Activated CD8-positive, alpha-beta memory T cell treated with anti-CD3 and anti-CD28 coated beads for 24 hours (primary cell): ENCODE measurements around the gene C9.
"Not testable (repeated sequence)": the region's sequence is repeated elsewhere in the genome, so short reads cannot be mapped to it uniquely, and the experiment has no call there.

ENCODE experiments used
- DNase-seq: peaks from one replicate; pipeline ENCODE4 v3.0.0-alpha.2; 2020

C9 gene

GRCh38 chr5:39256477-39257235 lies 107.6 kb downstream of the C9 start:
- DNase-seq = no peak

GRCh38 chr5:39255406-39255805 lies 108.9 kb downstream of the C9 start:
- DNase-seq = no peak

GRCh38 chr5:39254671-39255070 lies 109.6 kb downstream of the C9 start:
- DNase-seq = no peak

GRCh38 chr5:39253196-39253595 lies 111.1 kb downstream of the C9 start:
- no peak for DNase-seq

GRCh38 chr5:39249564-39250274 lies 114.6 kb downstream of the C9 start:
- no peak for DNase-seq

GRCh38 chr5:39249069-39249468 lies 115.2 kb downstream of the C9 start:
- DNase-seq = no peak

GRCh38 chr5:39240750-39241149 lies 123.5 kb downstream of the C9 start:
- DNase-seq = no peak

- DNase-seq = no peak
These were observed 125.8 kb downstream of the C9 start for GRCh38 chr5:39238366-39239105.

GRCh38 chr5:39236718-39237117 lies 127.6 kb downstream of the C9 start:
- DNase-seq = no peak

- no peak for DNase-seq
These were observed 128.6 kb downstream of the C9 start for GRCh38 chr5:39235648-39236047.

- not testable (repeated sequence) for DNase-seq
These were observed 129.8 kb downstream of the C9 start for GRCh38 chr5:39234494-39234893.
